Measurements from ENCODE around the gene ZMIZ2.
"Not testable (repeated sequence)": the region's sequence is repeated elsewhere in the genome, so short reads cannot be mapped to it uniquely, and the experiment has no call there.

The ZMIZ2 gene

DNA sequence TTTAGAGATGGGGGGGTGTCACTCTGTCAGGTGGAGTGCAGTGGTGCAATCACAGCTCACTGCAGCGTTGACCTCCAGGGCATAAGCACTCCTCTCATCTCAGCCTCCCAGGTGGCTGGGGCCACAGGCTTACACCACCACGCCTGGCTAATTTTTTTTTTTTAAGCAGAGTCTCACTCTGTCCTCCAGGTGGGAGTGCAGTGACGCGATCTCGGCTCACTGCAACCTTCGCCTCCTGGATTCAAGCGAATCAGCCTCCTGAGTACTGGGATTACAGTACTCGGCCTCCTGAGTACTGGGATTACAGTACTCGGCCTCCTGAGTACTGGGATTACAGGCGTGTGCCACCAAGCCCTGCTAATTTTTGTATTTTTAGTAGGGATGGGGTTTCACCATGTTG lies 24.2 kb downstream of the ZMIZ2 start:
- no peak for DNase-seq (ENCODE audit: low read depth, low spot score)

DNA sequence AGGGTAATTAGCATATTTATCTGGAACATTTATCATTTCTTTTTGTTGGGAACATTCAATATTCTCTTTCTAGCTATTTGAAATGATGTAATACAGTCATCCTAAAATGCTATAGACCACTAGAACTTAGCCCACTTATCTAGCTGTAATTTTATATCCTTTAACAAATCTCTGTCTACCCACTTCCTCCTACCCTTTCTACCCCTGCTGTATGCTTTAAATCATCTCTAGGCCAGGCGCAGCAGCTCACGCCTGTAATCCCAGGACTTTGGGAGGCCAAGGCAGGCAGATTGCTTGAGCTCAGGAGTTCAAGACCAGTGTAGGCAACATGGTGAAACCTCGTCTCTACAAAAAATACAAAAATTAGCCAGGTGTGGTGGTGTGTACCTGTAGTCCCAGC lies 25.8 kb downstream of the ZMIZ2 start:
- DNase-seq (ENCODE audit: low read depth, low spot score), result not testable (repeated sequence)

DNA sequence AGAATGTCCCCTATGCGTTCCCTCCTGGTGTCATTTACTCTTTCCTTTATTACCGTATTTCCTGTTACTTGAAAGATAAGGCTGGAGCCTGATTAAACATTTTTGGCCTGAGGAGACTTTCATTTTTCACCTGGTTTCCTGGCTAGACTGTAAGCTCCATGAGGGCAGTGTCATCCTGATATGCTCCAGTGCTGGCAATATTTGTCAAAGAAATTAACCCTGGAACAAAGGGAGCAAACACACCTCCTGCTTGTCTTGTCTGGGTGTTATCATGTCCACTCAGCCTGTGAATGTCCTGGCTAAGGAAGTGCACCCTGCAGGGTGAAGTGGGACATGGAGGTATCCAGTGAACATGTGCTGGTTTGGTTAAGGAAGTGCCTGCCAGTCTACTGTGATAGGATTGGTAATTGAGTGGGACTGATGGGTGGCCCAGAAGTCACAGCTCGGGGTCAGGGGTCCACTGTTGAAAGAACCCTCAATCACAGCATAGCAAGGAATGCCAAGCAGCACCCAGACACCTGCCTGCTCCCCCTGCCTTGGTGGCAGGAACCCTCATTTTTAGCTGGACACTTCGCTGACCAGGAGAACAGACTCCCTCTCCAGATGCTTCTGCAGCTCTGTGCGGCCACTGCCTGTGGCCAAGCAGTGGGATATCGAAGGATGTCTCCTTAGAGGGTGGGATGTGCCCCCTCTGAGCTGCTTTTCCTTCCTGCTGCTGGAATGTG lies 26.9 kb downstream of the ZMIZ2 start:
- DNase-seq (ENCODE audit: low read depth, low spot score), result no peak

DNA sequence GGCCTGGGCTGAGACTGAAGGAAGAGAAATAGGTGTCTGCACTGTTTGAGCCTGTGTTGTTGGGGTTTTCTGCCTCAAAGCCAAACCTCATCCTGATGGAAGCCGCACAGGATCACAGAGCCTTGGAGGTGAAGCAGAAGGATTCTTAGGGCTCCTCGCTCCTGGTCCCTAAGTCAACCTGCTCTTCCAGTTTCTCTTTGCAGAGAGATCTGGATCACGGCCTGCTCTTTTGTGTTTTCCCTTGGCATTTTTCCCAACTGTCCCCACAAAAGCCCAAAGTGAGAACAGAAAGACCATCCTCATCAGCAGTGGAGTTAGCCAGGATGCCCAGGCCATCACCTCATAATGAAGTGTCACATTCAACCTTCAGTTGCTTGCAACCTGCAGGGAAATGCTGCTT lies 27.6 kb downstream of the ZMIZ2 start:
- DNase-seq (ENCODE audit: low read depth, low spot score), result no peak

DNA sequence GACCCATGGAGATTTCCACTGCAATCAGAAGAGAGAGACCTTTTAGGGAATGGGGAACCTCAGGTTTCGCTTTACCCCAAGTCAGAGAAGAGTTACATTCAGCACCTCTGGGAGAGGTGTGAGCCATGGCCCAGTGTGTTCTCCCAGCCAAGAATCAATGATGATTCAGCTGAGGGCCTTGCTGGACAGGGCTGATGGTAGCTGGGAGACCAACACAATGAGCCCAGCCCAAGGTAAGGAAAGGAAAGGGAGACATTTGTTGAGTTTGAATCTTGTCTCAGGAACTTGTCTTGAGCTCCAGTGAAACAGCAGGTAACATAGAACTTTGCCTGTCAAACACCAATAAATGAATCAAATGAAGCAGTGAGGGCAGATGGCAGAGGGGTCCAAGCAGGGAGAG lies 33.8 kb downstream of the ZMIZ2 start:
- no peak for DNase-seq (ENCODE audit: low read depth, low spot score)

DNA sequence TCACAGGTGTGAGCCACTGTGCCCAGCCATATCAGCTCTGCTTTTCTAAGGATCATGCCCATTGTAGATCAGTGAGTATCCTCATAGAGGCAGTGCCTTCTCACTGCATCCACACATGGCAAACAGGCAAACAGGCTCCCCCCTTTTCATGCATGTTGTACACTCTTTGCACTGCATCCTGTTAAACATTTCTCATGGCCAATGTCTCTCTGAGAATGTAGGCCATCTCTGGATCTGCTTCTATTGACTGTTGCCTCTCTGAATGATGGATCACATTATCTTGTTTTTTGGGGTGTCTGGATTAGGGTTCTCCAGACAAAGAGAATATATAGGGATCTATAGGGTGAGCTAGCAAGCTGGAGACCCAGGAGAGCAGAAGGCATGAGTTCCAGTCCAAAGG lies 34.8 kb downstream of the ZMIZ2 start:
- no peak for DNase-seq (ENCODE audit: low read depth, low spot score)

DNA sequence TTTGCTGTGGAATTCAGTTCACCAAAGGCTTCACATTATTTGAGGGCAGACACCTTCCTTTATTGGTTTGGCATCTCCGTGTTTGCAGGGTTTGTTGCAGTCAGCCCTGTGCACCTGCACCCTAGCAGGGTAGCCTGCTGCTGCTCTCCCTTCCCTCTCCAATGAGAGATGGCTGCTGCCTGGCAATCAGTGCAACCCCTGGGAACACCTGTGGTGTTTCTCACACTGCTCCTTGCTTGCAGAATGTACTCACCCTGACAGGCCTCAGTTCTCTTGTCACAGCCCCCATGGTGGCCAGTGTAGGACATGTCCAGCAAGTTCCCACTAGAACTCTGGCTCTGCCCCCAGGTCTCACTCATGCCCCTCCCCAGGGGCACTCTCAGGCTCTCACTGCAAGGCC lies 35.7 kb downstream of the ZMIZ2 start:
- DNase-seq (ENCODE audit: low read depth, low spot score), result no peak

DNA sequence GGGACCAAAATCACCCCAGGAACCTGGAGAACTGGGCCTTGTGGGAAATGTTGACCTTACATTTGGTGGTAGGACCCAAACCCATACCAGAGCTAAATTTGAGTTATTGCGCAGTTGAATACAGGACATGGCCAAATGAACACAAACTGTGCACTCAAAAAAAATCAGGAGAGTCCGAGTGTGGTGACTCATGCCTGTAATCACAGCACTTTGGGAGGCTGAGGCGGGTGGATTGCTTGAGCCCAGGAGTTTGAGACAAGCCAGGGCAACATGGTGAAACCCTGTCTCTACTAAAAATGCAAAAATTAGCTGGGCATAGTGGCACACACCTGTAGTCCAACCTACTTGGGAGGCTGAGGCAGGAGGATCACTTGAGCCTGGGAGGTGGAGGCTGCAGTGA lies 36.6 kb downstream of the ZMIZ2 start:
- DNase-seq (ENCODE audit: low read depth, low spot score), result not testable (repeated sequence)

DNA sequence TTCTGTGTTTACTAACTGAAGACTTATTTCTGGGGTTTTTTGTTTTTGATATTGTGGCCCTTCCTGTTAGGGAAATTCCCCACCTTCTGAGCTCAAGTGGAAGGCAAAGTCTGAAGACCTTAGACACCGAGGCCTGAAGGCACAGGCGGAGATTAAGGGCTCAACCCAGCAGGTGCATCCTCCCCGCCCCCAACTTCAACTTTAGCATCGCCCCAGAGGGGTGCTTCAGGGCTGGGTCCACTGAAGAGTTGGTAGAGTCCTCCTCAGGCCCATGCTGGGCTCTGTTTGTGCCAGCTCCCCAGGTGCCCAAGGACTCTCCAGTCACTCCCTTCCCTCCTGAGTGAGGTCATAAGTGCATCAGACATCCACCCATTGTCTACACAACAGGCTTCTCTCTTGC lies 38.4 kb downstream of the ZMIZ2 start:
- DNase-seq (ENCODE audit: low read depth, low spot score), result no peak

DNA sequence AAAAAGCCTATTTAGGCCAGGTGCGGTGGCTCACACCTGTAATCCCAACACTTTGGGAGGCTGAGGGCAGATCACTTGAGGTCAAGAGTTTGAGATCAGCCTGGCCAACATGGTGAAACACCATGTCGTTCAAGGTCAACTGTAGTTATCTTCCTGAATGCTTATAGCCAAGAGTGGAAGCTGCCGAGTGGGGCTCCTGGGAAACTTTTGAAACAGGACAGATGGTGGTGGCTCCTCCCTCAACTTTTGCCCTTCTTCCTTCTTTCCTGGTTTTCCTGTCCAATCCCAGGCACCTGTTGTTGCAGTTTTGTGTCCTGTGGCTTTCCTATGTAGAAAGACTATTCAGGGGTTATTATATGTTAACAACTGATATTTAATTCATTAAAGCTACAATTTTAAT lies 39.1 kb downstream of the ZMIZ2 start:
- DNase-seq (ENCODE audit: low read depth, low spot score), result no peak

DNA sequence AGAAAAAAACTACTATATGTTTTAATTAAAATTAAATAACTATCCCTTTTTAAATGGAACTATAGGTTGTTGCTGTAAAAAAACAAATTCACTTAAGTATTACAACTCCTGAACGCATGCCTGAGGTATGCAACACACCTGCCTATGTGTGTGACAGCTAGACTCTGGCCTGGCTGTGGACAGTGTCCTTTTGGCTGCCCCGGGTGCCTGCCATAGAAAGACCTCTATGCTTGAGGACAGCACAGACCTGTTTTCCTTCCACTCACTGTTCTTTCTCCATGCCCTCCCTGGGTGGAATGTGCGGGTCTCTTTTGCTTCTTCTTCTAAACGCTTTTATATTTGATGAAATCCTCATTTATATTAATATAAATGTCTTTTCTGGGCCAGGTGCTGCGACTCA lies 41.3 kb downstream of the ZMIZ2 start:
- DNase-seq (ENCODE audit: low read depth, low spot score), result no peak

DNA sequence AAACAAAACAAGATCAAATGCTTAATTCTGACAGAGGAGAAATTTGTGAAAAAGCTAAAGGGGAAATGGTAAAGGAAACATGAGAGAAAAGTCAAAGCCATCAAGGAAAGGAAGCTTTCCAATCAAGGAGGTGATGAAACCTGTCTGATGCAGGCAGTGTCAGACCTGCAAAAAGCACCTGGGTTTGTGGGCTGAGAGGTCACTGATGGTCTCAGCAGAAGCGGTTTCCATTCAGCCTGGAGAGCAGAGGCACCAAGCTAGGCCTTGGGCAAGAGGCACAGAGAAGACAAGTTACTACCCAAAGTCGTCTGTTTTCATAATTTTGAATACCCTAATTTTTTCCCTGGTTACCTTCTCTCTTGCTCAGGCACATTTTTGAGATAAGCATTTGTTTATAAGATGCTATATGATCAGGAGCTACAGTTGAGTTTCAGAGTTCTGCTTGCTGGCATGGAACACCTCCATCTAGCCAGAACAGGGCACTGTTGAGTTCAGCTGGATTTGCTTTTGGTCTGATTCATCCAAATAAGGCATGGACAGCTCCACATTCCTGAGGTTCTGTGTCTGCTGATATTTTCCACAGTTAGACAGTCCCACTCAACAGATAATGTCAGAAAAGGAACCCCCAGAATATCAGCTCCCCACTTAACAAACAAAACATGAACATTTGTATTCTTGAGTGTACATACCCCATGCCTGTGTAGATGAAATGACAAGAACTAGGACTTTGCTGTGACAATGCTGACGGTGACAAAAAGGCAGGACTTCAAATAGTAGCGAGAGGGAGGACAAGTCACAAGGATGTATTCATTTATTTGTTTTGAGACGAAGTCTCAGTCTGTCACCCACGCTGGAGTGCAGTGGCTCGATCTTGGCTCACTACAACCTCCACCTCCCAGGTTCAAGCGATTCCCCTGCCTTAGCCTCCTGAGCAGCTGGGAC lies 42.9 kb downstream of the ZMIZ2 start:
- no peak for DNase-seq (ENCODE audit: low read depth, low spot score)

DNA sequence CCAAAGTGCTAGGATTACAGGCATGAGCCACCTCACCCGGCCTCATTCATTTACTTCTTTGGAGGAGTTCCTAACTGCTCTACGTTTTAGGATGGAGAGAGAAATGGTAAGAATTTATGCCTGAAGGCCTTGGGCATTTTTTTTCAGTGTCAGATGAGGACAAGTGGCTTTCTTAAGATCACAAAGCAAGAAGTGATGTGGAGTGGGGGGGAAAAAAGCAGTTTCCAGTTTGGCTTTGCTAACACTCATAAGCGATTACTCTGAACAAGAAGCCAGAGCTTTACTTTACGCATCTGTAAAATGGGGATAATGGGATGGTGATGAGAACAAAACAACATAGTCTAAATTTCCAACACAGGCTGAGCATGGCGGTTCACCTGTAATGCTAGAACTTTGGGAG lies 45.3 kb downstream of the ZMIZ2 start:
- DNase-seq (ENCODE audit: low read depth, low spot score), result no peak

DNA sequence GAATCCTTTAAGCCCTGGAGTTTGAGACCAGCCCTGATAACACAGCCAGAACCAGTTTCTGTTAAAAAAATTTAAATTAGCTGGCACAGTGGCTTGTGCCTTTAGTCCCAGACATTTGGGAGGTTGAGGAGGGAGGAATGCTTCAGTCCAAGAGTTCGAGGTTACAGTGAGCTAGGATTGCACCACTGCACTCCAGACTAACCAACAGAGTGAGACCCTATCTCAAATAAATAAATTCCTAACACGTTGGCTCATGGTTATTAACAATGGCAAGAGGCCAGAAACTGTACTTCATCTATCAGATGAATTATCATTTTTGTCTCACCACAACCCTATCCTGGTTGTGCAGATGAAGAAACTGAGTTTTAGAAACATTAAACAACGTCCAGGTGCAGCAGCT lies 45.7 kb downstream of the ZMIZ2 start:
- DNase-seq (ENCODE audit: low read depth, low spot score), result no peak

DNA sequence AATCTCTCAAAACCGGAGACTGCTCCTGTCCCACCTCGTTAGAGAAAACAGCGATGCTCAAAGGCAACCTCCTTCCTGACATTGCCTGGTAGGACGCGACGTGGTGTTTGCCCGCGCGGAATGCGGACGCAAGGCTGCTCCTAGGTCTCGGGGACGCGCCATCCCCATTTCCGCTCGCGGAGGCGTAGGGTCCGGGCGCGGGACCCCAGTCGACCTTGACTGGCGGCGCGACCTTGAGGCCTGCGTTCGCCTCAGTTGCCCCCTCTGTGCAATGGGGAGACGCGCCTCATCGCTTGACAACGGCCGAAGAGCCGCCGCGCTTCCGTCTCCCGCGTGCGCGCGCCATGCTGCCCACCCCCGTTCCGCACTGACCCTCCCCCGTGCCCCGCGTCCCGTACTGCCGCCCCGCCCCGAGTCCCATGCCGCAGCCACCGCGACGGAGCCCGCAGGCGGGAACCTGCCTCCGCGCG lies 47.4 kb downstream of the ZMIZ2 start:
- DNase-seq (ENCODE audit: low read depth, low spot score), result no peak

DNA sequence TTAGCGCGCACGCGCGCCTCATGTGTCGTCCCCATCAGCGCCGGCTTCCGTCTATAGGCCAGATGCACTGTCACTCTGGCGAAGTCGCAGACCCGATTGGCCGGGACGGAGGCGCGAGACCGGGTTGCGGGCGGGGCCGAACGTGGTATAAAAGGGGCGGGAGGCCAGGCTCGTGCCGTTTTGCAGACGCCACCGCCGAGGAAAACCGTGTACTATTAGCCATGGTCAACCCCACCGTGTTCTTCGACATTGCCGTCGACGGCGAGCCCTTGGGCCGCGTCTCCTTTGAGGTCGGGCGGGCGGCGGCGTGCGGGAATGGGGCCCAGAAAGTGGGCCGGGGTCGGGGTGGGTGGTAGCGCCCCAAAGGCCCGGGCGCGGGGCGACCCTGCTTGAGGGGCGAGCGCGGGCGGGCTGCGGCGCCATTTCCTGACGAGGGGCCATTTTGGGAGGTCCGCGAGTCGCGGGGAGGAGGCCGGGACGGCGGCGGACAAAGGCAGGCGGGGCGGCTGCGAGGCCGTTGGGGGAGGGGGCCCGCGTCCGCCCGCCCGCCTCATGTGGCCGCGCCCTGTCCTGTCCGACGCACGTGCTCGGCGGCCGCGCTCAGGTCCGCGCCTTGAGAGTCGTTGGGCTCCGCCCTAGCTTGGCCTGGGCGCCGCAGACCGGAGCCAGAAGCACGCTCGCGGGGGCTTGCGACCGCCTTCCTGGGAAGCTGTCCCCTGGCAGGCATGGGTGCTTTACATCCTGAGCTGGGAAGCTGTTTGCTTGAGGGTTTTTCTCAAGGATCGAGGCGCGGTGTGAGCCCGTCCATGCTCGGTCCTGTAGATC lies 48.1 kb downstream of the ZMIZ2 start, which contains the start of gene PPIA:
TSS of gene PPIA (plus strand) at position 178 of the 825 bp plus-strand sequence. CDS start at position 222, 44 bp downstream.
- DNase-seq (ENCODE audit: low read depth, low spot score), result peak; percentile 99

DNA sequence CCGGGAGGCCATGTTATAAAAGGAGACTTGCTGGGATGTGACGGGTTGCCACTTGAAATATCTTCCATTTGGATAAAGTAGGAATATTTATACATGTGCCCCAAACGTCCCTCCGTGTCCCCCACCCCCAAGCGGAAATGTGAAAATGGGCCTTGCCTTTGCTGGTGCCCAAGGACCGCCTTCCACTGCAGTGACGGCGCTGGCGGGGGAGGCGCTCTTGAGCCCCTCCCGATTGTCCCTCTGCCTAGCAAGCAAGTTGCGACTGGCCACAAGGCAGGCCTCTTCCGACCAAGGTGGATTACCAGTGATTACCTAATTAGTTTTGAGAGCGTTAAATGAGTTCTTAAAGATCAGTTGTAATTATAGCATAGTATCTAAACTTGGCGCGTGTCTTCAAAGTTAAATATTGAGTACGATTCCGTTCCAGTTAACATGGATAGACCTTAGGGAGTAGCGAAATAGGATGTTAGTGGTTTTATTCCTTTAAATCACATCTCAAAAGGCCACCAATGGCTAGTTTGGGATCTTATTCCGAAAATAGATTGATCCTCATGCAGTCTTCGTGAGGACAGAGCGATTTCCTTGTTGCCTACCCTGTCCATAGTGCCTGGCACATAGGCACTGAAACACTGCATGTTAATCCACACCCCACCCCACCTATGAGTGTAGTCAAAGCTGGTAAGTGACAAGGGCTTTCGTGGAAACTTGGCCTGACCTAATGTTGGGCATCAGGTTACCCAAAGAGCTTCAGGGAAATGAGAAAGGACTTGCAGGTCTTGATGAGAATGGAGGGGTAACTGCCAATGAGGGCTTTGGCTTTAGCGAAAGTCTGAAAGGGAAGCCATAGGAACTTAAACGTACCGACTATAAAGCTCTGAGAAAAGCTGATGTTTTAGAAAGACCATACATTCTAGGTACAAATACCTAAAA lies 48.9 kb downstream of the ZMIZ2 start:
- DNase-seq (ENCODE audit: low read depth, low spot score), result peak; percentile 73

DNA sequence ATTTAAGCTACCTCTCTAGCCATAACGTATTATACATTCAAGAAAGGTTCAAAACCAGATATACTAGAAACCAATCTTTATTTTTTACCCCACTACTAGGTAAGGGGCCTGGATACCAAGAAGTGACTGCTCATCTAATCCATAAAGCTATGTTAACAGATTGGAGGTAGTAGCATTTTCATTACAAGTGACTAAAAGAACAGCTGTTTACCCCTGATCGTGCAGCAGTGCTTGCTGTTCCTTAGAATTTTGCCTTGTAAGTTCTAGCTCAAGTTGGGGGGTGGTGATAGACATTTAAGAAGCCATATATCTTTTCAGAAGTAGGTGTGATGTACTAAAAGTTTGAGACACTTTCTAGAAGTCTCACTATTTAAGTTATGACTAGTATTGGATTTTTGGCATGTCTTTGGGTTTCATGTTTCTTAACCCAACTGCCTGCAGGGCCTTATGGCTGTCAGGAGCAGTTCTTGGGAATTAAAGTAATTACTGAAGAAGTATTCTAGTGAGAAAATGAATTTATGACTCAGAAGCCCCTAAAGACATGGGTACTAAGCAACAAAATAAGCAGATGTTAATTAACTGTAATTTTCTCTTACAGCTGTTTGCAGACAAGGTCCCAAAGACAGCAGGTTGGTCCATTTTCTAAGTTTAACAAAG lies 50.1 kb downstream of the ZMIZ2 start:
- DNase-seq (ENCODE audit: low read depth, low spot score), result no peak

DNA sequence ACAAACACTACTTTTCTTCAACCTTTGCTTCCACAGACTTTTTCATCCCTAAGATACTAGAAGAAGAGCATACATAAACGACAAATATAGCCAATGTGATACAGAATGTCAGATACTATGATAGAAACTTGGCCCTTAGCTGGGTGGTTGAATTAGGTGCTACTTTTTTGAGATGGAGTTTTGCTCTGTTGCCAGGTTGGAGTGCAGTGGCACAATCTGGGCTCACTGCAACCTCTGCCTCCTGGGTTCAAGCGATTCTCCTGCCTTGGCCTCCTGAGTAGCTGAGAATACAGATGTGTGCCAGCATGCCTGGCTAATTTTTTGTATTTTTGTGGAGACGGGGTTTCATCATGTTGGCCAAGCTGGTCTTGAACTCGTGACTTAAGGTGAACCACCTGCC lies 51.3 kb downstream of the ZMIZ2 start:
- DNase-seq (ENCODE audit: low read depth, low spot score), result no peak

DNA sequence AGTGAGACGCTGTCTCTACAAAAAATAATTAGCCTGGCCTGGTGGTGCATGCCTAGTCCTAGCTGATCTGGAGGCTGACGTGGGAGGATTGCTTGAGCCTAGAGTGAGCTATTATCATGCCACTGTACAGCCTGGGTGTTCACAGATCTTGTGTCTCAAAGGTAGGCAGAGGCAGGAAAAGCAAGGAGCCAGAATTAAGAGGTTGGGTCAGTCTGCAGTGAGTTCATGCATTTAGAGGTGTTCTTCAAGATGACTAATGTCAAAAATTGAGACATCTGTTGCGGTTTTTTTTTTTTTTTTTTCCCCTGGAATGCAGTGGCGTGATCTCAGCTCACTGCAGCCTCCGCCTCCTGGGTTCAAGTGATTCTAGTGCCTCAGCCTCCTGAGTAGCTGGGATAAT lies 53.2 kb downstream of the ZMIZ2 start:
- no peak for DNase-seq (ENCODE audit: low read depth, low spot score)
